ENCODE measurements around the gene MTOR.

MTOR gene

DNA sequence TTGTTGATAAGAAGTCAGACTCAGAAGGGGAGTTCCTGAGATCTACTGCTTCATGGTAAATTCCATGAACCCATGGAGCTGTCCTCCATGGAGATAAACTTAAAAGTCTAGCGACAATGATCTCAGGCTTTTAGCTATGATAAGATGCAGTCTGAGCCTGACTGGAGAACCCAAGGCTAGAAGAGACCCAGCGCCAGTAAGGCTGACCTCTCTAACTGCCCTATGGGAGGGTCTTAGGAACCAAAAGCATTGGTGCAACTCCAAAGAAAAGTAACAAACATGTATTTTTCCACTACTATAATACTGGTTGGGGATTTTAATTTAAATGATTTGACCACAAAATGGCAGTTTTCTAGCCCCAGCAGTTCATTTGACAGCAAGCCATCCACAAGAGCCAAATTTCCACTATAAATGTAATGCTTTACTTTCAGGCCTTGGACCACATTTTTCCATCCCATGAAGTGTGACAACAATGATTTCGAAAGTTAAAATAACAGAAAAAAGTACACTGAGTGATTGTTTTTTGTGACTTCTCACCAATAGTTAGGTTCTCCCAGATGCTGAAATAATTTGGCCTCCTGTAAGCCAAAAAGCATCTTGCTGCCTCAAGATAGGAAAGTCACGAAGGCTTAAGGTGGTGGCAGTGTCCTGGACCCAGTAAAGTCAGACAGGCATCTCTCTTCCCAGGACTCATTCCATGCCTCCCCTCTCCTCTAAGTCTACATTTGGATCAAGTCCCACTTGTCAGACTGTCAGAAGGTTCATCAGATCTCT is 119.5 kb downstream of the MTOR start:
- no peaks in the 10 kb centered on the region for H3K79me2 ChIP-seq
- TF ChIP-seq, protein P1, sequence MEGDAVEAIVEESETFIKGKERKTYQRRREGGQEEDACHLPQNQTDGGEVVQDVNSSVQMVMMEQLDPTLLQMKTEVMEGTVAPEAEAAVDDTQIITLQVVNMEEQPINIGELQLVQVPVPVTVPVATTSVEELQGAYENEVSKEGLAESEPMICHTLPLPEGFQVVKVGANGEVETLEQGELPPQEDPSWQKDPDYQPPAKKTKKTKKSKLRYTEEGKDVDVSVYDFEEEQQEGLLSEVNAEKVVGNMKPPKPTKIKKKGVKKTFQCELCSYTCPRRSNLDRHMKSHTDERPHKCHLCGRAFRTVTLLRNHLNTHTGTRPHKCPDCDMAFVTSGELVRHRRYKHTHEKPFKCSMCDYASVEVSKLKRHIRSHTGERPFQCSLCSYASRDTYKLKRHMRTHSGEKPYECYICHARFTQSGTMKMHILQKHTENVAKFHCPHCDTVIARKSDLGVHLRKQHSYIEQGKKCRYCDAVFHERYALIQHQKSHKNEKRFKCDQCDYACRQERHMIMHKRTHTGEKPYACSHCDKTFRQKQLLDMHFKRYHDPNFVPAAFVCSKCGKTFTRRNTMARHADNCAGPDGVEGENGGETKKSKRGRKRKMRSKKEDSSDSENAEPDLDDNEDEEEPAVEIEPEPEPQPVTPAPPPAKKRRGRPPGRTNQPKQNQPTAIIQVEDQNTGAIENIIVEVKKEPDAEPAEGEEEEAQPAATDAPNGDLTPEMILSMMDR (IDR thresholded peaks at IDR 0.05) = no peak
- no peaks in the 10 kb centered on the region for H3K9me3 ChIP-seq (ENCODE audit: control insufficient read depth, low read length)
- H3K4me2 ChIP-seq (ENCODE audit: low read length) = no peak overlapping the region
- H3K4me1 ChIP-seq = no peaks in the 10 kb centered on the region
- no peak overlapping the region for H3K9ac ChIP-seq
- H3K27ac ChIP-seq = no peak overlapping the region
- no peak overlapping the region for H3K4me3 ChIP-seq (ENCODE audit: low read depth, low read length)
- H2AFZ ChIP-seq = no peak overlapping the region
- H3K27me3 ChIP-seq (ENCODE audit: control insufficient read depth, insufficient read depth, low read length) = no peaks in the 10 kb centered on the region
- H3K36me3 ChIP-seq (ENCODE audit: control insufficient read depth, insufficient read depth, low read length) = no peaks in the 10 kb centered on the region

DNA sequence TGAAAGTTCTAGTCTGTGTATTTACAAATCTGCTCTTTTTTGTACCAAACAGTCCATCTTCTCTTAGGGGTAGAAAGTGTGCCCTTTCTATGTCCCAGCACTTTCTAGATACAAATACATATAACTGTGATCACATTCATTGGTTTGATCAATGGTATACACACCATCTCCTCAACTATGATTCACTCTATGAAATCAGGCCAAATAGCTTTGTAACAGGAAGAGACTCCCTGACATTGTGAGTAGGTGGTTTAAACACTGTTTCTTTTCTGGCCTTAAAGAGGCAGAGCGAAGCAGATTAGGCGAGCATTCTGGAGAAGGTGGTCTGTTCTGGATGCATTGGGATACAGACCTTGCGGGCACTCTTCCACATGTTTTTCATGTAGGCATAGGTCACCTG is 123.4 kb downstream of the MTOR start:
- no peak overlapping the region for H3K4me3 ChIP-seq (ENCODE audit: low read depth, low read length)
- H3K36me3 ChIP-seq (ENCODE audit: control insufficient read depth, insufficient read depth, low read length) = no peaks in the 10 kb centered on the region
- no peaks in the 10 kb centered on the region for H3K79me2 ChIP-seq
- H3K4me2 ChIP-seq (ENCODE audit: low read length) = no peak overlapping the region
- no peak overlapping the region for H3K9ac ChIP-seq
- TF ChIP-seq, protein P1 (IDR thresholded peaks at IDR 0.05) = no peak
- H2AFZ ChIP-seq = no peak overlapping the region
- H3K27ac ChIP-seq = no peak overlapping the region
- no peaks in the 10 kb centered on the region for H3K27me3 ChIP-seq (ENCODE audit: control insufficient read depth, insufficient read depth, low read length)
- H3K9me3 ChIP-seq (ENCODE audit: control insufficient read depth, low read length) = no peaks in the 10 kb centered on the region
- no peaks in the 10 kb centered on the region for H3K4me1 ChIP-seq

GRCh38 chr1:11138029-11138428 is 124.3 kb downstream of the MTOR start:
- Histone ChIP-seq H3K27me3 (ENCODE audit: control insufficient read depth, insufficient read depth, low read length) (no peaks in the 10 kb centered on the region), H3K9me3 (ENCODE audit: control insufficient read depth, low read length) (no peaks in the 10 kb centered on the region), H3K36me3 (ENCODE audit: control insufficient read depth, insufficient read depth, low read length) (no peaks in the 10 kb centered on the region), H3K4me1 (no peaks in the 10 kb centered on the region), H3K27ac (no peak overlapping the region), H2AFZ (no peak overlapping the region), H3K4me2 (ENCODE audit: low read length) (no peak overlapping the region), H3K79me2 (no peaks in the 10 kb centered on the region), H3K4me3 (ENCODE audit: low read depth, low read length) (no peak overlapping the region), H3K9ac (no peak overlapping the region)
- TF ChIP-seq, protein P1 (IDR thresholded peaks at IDR 0.05) = no peak

DNA sequence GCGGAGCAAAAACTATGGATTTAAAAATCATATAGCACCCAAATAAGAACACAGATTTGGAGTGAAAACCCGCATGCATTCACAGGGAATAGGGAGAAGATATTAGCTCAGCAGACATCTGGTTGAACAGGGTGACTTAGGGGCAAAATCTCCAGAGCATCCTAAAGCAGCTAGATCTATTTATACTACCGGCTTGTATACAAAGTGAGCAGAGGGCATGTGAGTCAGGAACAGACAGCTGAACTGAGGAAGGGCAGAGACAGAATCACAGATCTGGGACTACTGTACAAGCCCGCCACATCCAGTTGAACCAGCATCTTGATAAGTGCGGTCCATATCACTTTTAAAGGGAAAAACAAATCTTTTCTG is 127.5 kb downstream of the MTOR start:
- H3K4me1 ChIP-seq = no peaks in the 10 kb centered on the region
- H3K27ac ChIP-seq = no peak overlapping the region
- H3K27me3 ChIP-seq (ENCODE audit: control insufficient read depth, insufficient read depth, low read length) = no peaks in the 10 kb centered on the region
- TF ChIP-seq, protein P1 (IDR thresholded peaks at IDR 0.05) = no peak
- H3K36me3 ChIP-seq (ENCODE audit: control insufficient read depth, insufficient read depth, low read length) = no peaks in the 10 kb centered on the region
- no peak overlapping the region for H3K9ac ChIP-seq
- H3K9me3 ChIP-seq (ENCODE audit: control insufficient read depth, low read length) = no peaks in the 10 kb centered on the region
- H3K4me3 ChIP-seq (ENCODE audit: low read depth, low read length) = no peak overlapping the region
- H3K4me2 ChIP-seq (ENCODE audit: low read length) = no peak overlapping the region
- H3K79me2 ChIP-seq = no peaks in the 10 kb centered on the region
- no peak overlapping the region for H2AFZ ChIP-seq

Data from parathyroid adenoma (tissue), 2 donors.